GM18907 (cell line): Measurements from ENCODE around the gene RBMX.
"Not testable (repeated sequence)": the region's sequence is repeated elsewhere in the genome, so short reads cannot be mapped to it uniquely, and the experiment has no call there.

ENCODE experiments used
- ATAC-seq: cut with Tn5 transposase; IDR thresholded peaks from one replicate; pipeline ENCODE4 v1.9.1; 2021; ENCODE audit warnings: mild to moderate bottlenecking, moderate library complexity; ENCODE audit not compliant: unreplicated experiment

RBMX gene

GRCh38 chrX:136880452-136881013 is at the start of gene RBMX:
Gene RBMX, minus strand, starts transcription at chrX:136880725. Its CDS starts 1,298 bp downstream, at chrX:136879427.
- ATAC-seq: peak; percentile 97

- ATAC-seq: not testable (repeated sequence)
Measured at GRCh38 chrX:136921438-136921837, 40.9 kb upstream of the RBMX start.

- no peak for ATAC-seq
Measured at GRCh38 chrX:136920001-136920400, 39.5 kb upstream of the RBMX start.

GRCh38 chrX:136916827-136917226 is 36.3 kb upstream of the RBMX start:
- ATAC-seq: no peak

- ATAC-seq: not testable (repeated sequence)
Measured at GRCh38 chrX:136911661-136912060, 31.1 kb upstream of the RBMX start.

- ATAC-seq: no peak
Measured at GRCh38 chrX:136911253-136911652, 30.7 kb upstream of the RBMX start.

GRCh38 chrX:136910565-136911035 is 30.1 kb upstream of the RBMX start:
- no peak for ATAC-seq

GRCh38 chrX:136909706-136910564 is 29.4 kb upstream of the RBMX start:
- ATAC-seq: peak; percentile 64

GRCh38 chrX:136909119-136909705 is 28.7 kb upstream of the RBMX start:
- peak; percentile 77 for ATAC-seq

GRCh38 chrX:136907621-136908020 is 27.1 kb upstream of the RBMX start:
- ATAC-seq: no peak

- no peak for ATAC-seq
Measured at GRCh38 chrX:136906921-136907510, 26.5 kb upstream of the RBMX start.

- not testable (repeated sequence) for ATAC-seq
Measured at GRCh38 chrX:136904067-136904466, 23.5 kb upstream of the RBMX start.

- not testable (repeated sequence) for ATAC-seq
Measured at GRCh38 chrX:136900071-136900470, 19.5 kb upstream of the RBMX start.

- no peak for ATAC-seq
Measured at GRCh38 chrX:136899221-136899620, 18.7 kb upstream of the RBMX start.

- ATAC-seq: not testable (repeated sequence)
Measured at GRCh38 chrX:136898752-136899151, 18.2 kb upstream of the RBMX start.

GRCh38 chrX:136896121-136896914 is 15.8 kb upstream of the RBMX start:
- no peak for ATAC-seq

GRCh38 chrX:136892412-136892811 is 11.9 kb upstream of the RBMX start:
- no peak for ATAC-seq

GRCh38 chrX:136890596-136890995 is 10.1 kb upstream of the RBMX start:
- ATAC-seq: not testable (repeated sequence)

GRCh38 chrX:136889269-136889668 is 8.7 kb upstream of the RBMX start:
- no peak for ATAC-seq

GRCh38 chrX:136880003-136880451 is 498 bp downstream of the RBMX start:
- ATAC-seq: peak; percentile 18
